Neural progenitor cell (in vitro differentiated cells): Measurements from ENCODE around the gene IFNG-AS1. TPM values are rescaled to one million over a fixed set of nuclear protein-coding genes. Genes with fewer than 3 reads are reported as not detected.

Experiments
- DNase-seq: peaks from one replicate; pipeline ENCODE4 v3.0.0-alpha.2; 2016; ENCODE audit warnings: low spot score
- H2AFZ ChIP-seq: fragments of 200-600 bp; sonication (generic); replicated peaks from 2 replicates; pipeline ENCODE4 v1.6.1; 2016; ENCODE audit warnings: antibody characterized with exemption
- H3F3A ChIP-seq: fragments of 200-600 bp; sonication (generic); 2 replicates; pipeline ENCODE4 v1.6.1; 2016; ENCODE audit warnings: antibody characterized with exemption, low read depth
- H3K27ac ChIP-seq: fragments of 200-600 bp; sonication (generic); 2 replicates; pipeline ENCODE4 v1.5.1; 2016; ENCODE audit warnings: mild to moderate bottlenecking
- H3K27me3 ChIP-seq: fragments of 200-600 bp; sonication (generic); 2 replicates; pipeline ENCODE4 v1.6.1; 2016; ENCODE audit warnings: mild to moderate bottlenecking, moderate library complexity
- H3K36me3 ChIP-seq: fragments of 200-600 bp; sonication (generic); 2 replicates; pipeline ENCODE4 v1.5.1; 2016
- H3K4me1 ChIP-seq: fragments of 200-600 bp; sonication (generic); 2 replicates; pipeline ENCODE4 v1.6.1; 2016; ENCODE audit warnings: mixed run types
- H3K4me2 ChIP-seq: fragments of 200-600 bp; sonication (generic); 2 replicates; pipeline ENCODE4 v1.6.1; 2016
- H3K4me3 ChIP-seq: fragments of 200-600 bp; sonication (generic); 2 replicates; pipeline ENCODE4 v1.5.1; 2016
- H3K79me2 ChIP-seq: fragments of 200-600 bp; sonication (generic); 2 replicates; pipeline ENCODE4 v1.6.1; 2016; ENCODE audit warnings: low read depth
- H3K9ac ChIP-seq: fragments of 200-600 bp; sonication (generic); 2 replicates; pipeline ENCODE4 v1.6.1; 2016
- H3K9me3 ChIP-seq: fragments of 200-600 bp; sonication (generic); 2 replicates; pipeline ENCODE4 v1.5.1; 2016; ENCODE audit warnings: low read depth
- H4K20me1 ChIP-seq: fragments of 200-600 bp; sonication (generic); 2 replicates; pipeline ENCODE4 v1.6.1; 2016; ENCODE audit warnings: low read depth
- H3K27ac Mint-ChIP-seq: 3 replicates; pipeline ENCODE4 v1.8.0; 2021; ENCODE audit warnings: mixed read lengths
- H3K27me3 Mint-ChIP-seq: 2 replicates; pipeline ENCODE4 v1.8.0; 2022; ENCODE audit warnings: low read depth, mild to moderate bottlenecking, inconsistent platforms, moderate library complexity, mixed read lengths; ENCODE audit not compliant: insufficient read depth
- H3K36me3 Mint-ChIP-seq: 3 replicates; pipeline ENCODE4 v1.8.0; 2021; ENCODE audit warnings: mixed read lengths
- H3K4me1 Mint-ChIP-seq: 3 replicates; pipeline ENCODE4 v1.8.0; 2021; ENCODE audit warnings: mixed read lengths
- H3K4me3 Mint-ChIP-seq: 3 replicates; pipeline ENCODE4 v1.8.0; 2021; ENCODE audit warnings: mild to moderate bottlenecking, moderate library complexity, mixed read lengths
- H3K9me3 Mint-ChIP-seq: 3 replicates; pipeline ENCODE4 v1.8.0; 2020; ENCODE audit warnings: mixed read lengths
- CTCF ChIP-seq: fragments of 200-600 bp; sonication (generic); IDR thresholded peaks from 2 replicates; pipeline ENCODE4 v1.5.1; 2017; ENCODE audit warnings: antibody characterized with exemption, mild to moderate bottlenecking
- EZH2 ChIP-seq: fragments of 200-600 bp; sonication (generic); IDR thresholded peaks from 2 replicates; pipeline ENCODE4 v1.6.1; 2017; ENCODE audit warnings: antibody characterized with exemption, mild to moderate bottlenecking, moderate library complexity
- EZH2phosphoT487 ChIP-seq: fragments of 200-600 bp; sonication (generic); IDR thresholded peaks from 2 replicates; pipeline ENCODE4 v1.6.1; 2017; ENCODE audit warnings: antibody characterized with exemption
- total RNA-seq: library from RNA; depleted of rRNA; stranded (reverse); fragments of >200 nt; gene quantifications from 2 replicates; pipeline ENCODE4 v1.2.3, GENCODE V29; 2015; ENCODE audit warnings: low replicate concordance

The IFNG-AS1 gene
- total RNA-seq, 1 donor from 2014 or later: not detected

- no peaks in the 10 kb centered on the region for H3K36me3 ChIP-seq
- H3F3A ChIP-seq: no peaks in the 10 kb centered on the region
- no peaks in the 10 kb centered on the region for H3K27me3 Mint-ChIP-seq
- H3K4me1 Mint-ChIP-seq: no peaks in the 10 kb centered on the region
- no peak overlapping the region for H3K4me3 Mint-ChIP-seq
- H3K9me3 Mint-ChIP-seq: no peaks in the 10 kb centered on the region
- TF ChIP-seq CTCF: no peak
- no peak for TF ChIP-seq EZH2
- TF ChIP-seq EZH2phosphoT487: no peak
- no peak overlapping the region for H3K4me2 ChIP-seq
- no peak for DNase-seq
- H4K20me1 ChIP-seq: no peaks in the 10 kb centered on the region
- H3K9ac ChIP-seq: no peak overlapping the region
- H3K36me3 Mint-ChIP-seq: no peaks in the 10 kb centered on the region
- H3K9me3 ChIP-seq: no peaks in the 10 kb centered on the region
- no peak overlapping the region for H2AFZ ChIP-seq
- no peak overlapping the region for H3K27ac Mint-ChIP-seq
- H3K27ac ChIP-seq: no peak overlapping the region
- no peaks in the 10 kb centered on the region for H3K27me3 ChIP-seq
- no peaks in the 10 kb centered on the region for H3K79me2 ChIP-seq
- H3K4me3 ChIP-seq: no peak overlapping the region
- H3K4me1 ChIP-seq: peaks cover 11% of the 10 kb centered on the region
Observed at GRCh38 chr12:67969134-67969802, 20.0 kb upstream of the IFNG-AS1 start.

- Histone ChIP-seq H3F3A (no peaks in the 10 kb centered on the region), H3K4me1 (peaks cover 8% of the 10 kb centered on the region), H3K9me3 (no peaks in the 10 kb centered on the region), H3K27me3 (no peaks in the 10 kb centered on the region), H2AFZ (no peak overlapping the region), H3K79me2 (no peaks in the 10 kb centered on the region), H3K4me3 (no peak overlapping the region), H3K4me2 (no peak overlapping the region), H3K9ac (no peak overlapping the region), H3K27ac (no peak overlapping the region), H4K20me1 (no peaks in the 10 kb centered on the region), H3K36me3 (no peaks in the 10 kb centered on the region)
- no peak for DNase-seq
- no peak overlapping the region for H3K27ac Mint-ChIP-seq
- H3K27me3 Mint-ChIP-seq: peaks cover 4% of the 10 kb centered on the region
- H3K4me1 Mint-ChIP-seq: peaks cover 3% of the 10 kb centered on the region
- H3K4me3 Mint-ChIP-seq: no peak overlapping the region
- H3K36me3 Mint-ChIP-seq: no peaks in the 10 kb centered on the region
- TF ChIP-seq EZH2 (no peak), CTCF (no peak), EZH2phosphoT487 (no peak)
- H3K9me3 Mint-ChIP-seq: peaks cover 4% of the 10 kb centered on the region
Observed at GRCh38 chr12:67977668-67978067, 11.6 kb upstream of the IFNG-AS1 start.

GRCh38 chr12:67980391-67980790 is 8.9 kb upstream of the IFNG-AS1 start:
- Mint-ChIP-seq H3K4me3 (no peak overlapping the region), H3K27ac (no peak overlapping the region), H3K27me3 (peaks cover 4% of the 10 kb centered on the region), H3K9me3 (peaks cover 4% of the 10 kb centered on the region), H3K4me1 (peaks cover 3% of the 10 kb centered on the region), H3K36me3 (no peaks in the 10 kb centered on the region)
- Histone ChIP-seq H3K79me2 (no peaks in the 10 kb centered on the region), H3K4me1 (peaks cover 8% of the 10 kb centered on the region), H3K4me3 (no peak overlapping the region), H3K36me3 (no peaks in the 10 kb centered on the region), H3K9ac (no peak overlapping the region), H3K9me3 (no peaks in the 10 kb centered on the region), H3F3A (no peaks in the 10 kb centered on the region), H3K27ac (no peak overlapping the region), H4K20me1 (no peaks in the 10 kb centered on the region), H3K27me3 (no peaks in the 10 kb centered on the region), H3K4me2 (no peak overlapping the region), H2AFZ (no peak overlapping the region)
- TF ChIP-seq EZH2: no peak
- no peak for TF ChIP-seq CTCF
- TF ChIP-seq EZH2phosphoT487: no peak
- no peak for DNase-seq
